NCI-H460 (cell line): ENCODE measurements around the gene MAPKAP1. TPM values are rescaled to one million over a fixed set of nuclear protein-coding genes. Genes with fewer than 3 reads are reported as not detected.
"Not testable (repeated sequence)": the region's sequence is repeated elsewhere in the genome, so short reads cannot be mapped to it uniquely, and the experiment has no call there.

Experiments
- DNase-seq: peaks from one replicate; pipeline ENCODE4 v3.0.0-alpha.2; 2016; ENCODE audit warnings: low read depth; ENCODE audit errors: extremely low read depth
- small RNA-seq, 2 experiments: library from RNA; depleted of rRNA; stranded (forward); fragments of <200 nt; gene quantifications; one replicate each; pipeline ENCODE3, GENCODE V24; 2014
- total RNA-seq: library from RNA; depleted of rRNA; stranded (reverse); fragments of >200 nt; shearing (Covaris generic); gene quantifications from 2 replicates; pipeline ENCODE4 v1.2.3, GENCODE V29; 2014; rRNA removed

Gene MAPKAP1
- total RNA-seq, 1 experiment from 2014 or later = 72.9 TPM

DNA sequence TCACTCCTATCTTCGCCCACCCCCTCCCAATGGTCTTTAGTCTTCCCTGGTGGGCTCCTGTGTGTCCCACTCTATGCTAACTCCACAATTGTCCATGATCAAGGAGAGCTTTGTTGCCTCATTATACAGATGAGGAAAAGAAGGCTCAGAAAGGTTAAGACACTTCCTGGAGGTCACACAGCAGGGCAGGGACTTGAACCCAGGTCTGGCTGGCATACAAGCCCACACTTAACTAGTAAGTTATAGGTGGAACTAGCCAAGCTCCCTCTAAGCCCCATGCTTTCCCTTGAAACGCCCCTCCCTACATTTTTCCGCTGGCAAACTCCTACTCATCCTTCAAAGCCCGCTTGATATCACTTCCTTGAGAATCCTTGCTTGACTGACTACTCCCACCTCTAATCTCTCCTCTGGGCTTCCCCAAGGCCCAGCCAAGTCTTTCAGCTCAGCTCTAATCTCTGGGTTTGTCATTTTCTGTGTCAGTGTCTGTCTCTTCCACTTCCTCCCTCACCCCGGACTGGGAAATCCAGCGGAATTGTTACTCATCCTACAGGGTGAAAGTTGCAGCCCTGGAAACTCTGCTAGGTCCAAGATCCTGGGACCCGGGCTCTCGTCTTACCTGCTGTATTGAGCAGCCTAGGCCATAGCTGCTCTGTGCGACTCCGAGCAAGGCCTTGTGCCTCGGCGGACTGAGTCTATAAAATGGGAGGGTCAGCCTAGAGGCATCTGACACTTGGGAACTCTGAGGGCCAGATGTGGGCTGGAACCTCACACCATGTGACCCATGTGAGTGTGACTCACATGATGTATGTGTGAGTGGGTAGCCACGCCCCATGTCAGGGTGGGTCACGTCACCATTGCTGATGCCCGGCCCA, 300.8 kb downstream of the MAPKAP1 start:
- DNase-seq = peak; percentile 16

DNA sequence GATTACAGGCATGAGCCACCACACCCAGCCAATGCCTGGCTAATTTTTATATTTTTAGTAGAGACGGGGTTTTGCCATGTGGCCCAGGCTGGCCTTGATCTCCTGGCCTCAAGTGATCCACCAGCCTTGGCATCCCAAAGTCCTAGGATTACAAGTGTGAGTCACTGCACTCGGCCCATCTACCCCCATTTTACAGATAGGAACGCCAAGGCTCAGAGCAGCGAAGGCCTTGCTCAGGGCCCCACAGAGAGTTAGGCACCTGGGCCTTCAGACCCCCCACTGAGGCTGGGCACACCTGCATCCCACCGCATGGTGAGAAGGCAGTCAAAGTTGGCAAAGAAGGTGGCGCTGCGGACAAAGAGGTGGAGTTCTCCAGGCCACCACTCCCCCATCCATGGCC, 302.3 kb downstream of the MAPKAP1 start:
- no peak for DNase-seq

DNA sequence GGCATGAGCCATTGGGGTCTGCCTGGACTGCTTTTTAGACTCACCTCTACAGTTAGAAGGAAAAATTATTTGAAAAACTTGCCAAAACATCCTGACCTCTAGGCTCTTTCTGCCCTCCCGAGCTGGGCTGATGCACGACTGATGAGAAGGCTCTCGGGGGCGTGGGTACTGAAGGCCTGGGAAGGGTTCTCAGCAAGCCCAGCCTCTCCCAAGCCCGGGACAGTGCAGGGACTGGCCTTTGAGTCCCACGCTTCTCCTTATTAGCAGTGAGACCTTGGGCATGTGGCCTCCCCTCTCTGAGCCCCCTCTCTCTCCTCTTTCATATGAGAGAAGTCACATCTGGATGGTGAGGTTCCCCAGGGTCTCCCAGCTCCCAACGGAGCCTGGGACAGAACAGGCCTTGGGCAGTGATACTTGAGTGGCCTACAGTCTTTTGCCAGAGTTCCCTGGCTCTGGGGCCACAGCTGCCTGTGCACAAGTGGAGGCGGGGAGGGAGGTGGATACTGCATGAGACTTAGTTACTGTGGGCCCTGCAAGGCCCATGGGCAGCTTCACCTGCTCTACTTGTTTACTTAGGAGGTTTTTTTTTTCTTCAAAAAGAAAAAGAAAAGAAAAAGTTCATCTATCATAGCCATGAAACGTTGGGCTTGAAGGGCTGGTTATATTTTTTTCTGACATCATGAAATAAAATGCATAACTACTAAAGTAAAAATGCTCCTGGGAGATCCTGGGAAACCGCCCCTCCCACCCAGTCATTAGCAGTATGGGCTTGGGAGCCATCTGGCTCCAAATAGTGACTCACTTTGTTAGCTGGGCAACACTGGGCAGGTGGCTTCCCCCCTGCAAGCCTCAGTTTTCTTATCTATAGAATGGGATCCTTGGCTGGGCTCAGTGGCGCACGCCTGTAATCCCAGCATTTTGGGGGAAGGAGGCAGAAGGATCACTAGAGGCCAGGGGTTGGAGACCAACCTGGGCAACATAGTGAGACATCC, 306.0 kb downstream of the MAPKAP1 start:
- no peak for DNase-seq

DNA sequence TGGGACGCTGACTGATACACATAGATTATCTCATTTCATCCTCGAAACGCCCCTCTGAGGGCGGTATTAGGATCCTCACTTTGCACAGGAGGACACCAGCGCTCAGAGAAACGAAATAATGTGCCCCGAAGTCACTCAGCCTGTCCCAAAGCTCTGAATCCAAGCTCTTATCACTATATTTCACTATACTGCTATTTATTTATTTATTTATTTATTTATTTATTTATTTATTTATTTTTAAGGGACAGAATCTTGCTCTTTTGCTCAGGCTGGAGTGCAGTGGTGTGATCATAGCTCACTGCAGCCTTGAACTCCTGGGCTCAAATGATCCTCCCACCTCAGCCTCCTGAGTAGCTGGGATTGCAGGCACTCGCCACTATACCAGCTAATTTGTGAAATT, 306.8 kb downstream of the MAPKAP1 start:
- not testable (repeated sequence) for DNase-seq

DNA sequence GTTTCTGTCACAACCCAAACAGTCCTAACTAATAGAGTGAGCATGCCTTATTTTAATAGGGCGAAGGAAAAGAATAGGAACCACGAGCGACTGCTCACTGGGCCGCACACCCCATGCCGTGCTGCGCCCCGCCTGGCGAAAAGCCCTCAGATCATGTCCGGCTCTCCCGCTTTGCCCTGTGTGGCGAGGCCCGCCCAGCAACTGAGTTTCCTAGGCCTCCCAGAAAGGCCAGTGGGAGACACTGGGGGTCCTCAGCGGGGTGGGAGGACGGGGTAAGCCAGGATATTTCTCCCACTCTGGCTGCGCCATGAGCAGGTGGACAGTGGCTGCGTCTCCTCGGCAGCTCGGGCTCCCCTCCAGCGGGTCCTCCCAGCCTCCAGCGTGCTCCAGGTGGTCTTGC, 307.3 kb downstream of the MAPKAP1 start:
- DNase-seq = no peak

DNA sequence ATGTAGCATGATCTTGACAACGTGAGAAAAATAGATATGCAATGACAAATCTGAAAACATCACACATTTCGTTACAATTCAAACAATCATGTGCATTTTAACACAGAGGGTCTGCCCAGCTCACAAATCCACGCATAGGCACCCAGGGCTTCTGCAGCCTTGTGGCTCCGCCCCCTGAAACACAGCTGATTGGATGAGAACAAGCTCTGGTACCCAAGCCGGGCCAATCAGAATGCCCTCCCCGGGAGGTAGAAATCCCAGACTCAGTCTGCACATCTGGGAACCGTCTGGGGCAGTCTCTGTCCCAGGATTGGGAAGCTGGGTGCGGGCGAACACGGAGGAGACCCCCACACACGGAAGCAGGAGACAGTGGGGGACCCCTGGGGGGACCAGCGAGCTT, 307.8 kb downstream of the MAPKAP1 start:
- DNase-seq = no peak

DNA sequence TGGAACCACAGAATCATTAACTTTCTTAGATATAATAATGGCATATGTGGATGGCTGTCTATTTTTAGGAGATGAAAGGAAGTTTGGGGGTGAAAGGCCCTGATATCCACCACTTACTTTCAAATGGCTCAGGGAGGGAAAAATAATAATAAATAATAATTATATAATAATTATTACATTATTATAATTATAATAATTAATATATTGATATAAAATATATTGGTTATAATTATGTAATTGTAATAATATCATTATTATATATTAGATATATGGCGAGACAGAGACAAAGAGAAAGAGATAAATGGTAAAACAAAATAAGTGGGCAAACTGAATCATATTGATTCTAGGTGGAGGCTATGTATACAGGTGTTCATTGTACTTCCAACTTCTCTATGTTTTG, 308.8 kb downstream of the MAPKAP1 start:
- DNase-seq = no peak

DNA sequence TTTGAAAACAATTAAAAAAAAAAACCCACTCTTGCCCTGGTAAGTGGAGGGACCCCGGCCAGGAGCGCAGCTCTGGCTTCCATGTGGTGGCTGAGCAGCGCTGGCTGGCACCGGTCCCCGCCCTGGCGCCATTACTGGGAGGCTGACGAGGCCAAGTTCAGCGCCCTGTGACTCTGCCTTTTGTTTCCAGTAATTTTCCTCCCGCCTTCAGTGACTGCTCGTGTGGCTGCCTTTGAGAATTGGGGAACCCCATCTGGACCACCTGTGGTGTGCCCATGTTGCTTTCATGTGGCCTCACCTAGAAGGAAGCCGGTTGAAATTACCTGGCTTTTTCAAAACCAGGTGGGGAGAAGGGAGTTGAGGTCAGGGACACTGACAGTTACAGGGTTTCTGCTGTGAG, 309.3 kb downstream of the MAPKAP1 start:
- no peak for DNase-seq

DNA sequence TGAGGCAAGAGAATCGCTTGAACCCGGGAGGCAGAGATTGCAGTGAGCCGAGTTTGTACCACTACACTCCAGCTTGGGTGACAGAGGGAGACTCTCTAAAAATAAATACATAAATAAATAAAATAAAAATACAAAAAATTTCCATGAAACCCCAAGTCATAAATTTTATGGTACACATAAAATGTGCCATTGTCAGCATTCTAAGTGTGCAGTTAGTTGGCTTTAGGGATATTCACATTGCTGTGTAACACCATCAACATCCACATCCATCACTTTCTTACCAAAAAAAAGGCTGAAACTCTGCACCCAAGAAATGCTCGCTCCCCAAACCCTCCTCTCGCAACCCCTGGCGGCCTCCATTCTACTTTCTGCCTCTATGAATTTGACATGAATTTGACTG, 310.2 kb downstream of the MAPKAP1 start:
- DNase-seq = no peak

DNA sequence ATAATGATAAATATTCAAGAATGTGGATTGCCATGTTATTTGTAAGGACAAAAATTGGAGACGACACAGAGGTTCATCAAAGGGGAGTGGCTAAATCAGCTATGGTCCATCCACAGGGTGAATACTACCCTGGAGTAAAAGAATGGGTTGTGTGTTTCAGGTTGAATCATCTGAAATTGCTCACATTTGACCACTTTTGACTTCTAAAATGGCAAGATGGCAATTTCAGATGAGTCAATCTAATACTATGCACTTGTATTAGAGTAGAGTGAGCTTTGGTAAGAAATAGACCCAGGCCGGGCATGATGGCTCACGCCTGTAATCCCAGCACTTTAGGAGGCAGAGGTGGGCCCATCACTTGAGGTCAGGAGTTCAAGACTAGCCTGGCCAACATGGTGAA, 313.6 kb downstream of the MAPKAP1 start:
- DNase-seq = no peak

DNA sequence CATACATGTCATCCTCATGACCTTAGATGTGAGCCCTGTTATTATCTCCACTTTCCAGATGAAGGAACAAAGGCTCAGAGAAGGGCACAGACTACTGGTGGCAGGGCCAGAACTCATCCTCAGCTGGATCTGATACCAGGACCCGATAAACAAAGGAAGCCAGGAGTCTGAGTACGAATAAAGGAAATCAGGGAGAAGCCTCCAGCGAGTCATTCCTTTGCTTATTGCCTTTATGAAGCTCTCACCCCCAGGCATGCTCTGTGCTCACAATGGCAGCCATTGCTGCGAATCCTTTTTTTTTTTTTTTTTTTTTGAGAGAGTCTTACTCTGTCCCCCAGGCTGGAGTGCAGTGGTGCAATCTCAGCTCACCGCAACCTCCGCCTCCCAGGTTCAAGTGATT, 315.3 kb downstream of the MAPKAP1 start:
- DNase-seq = no peak

DNA sequence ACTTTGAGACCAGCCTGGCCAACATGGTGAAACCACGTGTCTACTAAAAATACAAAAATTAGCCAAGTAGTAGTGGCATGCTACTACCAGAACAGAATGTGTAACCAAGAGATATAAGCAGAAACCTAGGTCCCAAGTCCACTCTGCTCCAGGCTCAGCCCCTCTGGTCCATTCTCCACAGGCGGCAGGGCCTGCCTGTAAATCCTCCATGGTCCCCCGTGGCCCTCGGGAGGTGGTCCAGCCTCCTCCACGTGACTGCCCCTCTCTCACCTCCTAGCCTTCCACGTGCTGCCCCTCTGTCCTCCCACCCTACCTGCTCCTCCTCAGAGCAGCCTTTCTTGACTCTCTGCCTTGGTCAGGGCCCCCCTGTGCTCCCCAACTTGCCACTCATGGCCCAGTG, 318.0 kb downstream of the MAPKAP1 start:
- no peak for DNase-seq

DNA sequence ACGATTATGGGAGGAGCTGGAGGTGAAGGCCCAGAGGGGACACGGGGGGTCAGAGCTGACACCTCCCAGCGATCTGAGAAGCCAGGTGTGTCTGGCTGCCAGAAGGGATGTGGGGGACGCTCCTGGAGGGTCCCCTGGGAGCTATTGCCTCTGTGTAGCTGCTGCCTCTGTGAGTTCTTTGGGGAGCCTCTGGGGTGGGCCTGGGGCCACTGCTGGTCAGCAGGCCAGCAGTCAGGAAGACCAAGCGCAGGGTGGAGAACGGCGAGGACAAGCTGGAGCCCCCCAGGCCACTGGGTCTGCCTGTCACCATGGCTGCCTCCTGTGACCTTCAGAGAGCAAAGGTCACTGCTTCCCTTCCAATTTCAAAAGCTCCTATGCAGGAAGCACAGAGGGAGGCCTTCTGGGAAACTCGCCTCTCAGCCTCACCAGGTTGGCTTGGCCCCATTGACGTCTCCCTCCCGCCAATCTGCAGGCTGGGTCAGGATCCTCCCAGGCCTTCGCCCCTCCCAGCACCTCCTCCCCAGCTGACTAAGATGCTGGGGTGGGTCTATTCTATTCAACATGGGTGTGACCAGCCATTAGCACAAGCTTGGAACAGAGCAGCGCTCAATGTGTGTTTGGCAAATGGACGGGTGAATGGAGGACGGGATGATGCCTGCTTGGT, 319.0 kb downstream of the MAPKAP1 start:
- no peak for DNase-seq

Small RNAs within 50 kb of the gene (small RNA-seq; reads per million reads assigned to genes)
- gene RF00017 = 0 reads per million in 2 experiments

Other genes with a start within 250 kb of the MAPKAP1 start
- gene PBX3, start 40.2 kb upstream of the MAPKAP1 start, total RNA-seq = 11.3 and 12.5 TPM in 2 replicates